ENCODE results near the gene GGCX. TPM values are rescaled to one million over a fixed set of nuclear protein-coding genes. Genes with fewer than 3 reads are reported as not detected.

GGCX gene
- total and polyA plus RNA-seq, 2 of the 13 experiments (the other 11 are each of a cell fraction or from before 2014, with no cell fraction given), result 72.5 to 103 TPM

DNA sequence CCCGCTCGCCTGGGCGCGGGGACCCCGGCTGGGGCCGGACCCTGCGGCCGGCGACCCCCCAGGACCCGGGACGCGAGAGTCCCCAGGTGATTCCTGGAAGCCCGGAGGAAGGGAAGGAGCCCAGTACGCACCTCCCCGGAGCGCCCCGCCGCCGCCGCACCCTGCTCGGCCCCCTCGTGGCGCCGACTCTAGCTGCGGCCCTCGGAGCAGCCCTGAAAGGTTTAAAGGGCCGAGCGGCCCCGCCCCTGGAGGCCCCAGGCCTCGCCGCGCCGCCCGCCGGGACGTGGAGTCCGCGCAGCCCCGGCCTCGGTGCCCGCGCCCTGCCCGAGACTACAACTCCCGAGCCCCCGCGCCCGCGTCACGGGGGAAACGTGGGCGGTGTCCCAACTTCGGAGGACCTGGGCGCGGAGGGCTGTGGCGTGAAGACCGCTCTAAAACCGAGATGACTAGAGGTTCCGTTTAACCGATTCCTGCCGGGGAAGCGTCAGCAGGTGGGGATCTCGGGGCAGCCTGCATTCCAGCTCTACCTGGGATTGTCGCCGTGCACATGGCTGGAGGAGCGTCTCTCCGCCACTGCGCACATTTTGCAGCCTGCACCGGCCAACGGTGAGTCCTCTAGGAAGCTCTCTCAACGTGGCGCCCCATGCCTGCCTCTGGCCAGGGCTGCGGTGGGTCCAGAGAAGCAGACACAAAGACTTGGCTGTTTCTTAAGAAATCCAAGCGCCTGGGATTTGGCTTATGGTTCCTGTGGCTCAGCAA, 41.4 kb upstream of the GGCX start, which contains the start of gene TMEM150A (continued):
- TF ChIP-seq, protein P1, sequence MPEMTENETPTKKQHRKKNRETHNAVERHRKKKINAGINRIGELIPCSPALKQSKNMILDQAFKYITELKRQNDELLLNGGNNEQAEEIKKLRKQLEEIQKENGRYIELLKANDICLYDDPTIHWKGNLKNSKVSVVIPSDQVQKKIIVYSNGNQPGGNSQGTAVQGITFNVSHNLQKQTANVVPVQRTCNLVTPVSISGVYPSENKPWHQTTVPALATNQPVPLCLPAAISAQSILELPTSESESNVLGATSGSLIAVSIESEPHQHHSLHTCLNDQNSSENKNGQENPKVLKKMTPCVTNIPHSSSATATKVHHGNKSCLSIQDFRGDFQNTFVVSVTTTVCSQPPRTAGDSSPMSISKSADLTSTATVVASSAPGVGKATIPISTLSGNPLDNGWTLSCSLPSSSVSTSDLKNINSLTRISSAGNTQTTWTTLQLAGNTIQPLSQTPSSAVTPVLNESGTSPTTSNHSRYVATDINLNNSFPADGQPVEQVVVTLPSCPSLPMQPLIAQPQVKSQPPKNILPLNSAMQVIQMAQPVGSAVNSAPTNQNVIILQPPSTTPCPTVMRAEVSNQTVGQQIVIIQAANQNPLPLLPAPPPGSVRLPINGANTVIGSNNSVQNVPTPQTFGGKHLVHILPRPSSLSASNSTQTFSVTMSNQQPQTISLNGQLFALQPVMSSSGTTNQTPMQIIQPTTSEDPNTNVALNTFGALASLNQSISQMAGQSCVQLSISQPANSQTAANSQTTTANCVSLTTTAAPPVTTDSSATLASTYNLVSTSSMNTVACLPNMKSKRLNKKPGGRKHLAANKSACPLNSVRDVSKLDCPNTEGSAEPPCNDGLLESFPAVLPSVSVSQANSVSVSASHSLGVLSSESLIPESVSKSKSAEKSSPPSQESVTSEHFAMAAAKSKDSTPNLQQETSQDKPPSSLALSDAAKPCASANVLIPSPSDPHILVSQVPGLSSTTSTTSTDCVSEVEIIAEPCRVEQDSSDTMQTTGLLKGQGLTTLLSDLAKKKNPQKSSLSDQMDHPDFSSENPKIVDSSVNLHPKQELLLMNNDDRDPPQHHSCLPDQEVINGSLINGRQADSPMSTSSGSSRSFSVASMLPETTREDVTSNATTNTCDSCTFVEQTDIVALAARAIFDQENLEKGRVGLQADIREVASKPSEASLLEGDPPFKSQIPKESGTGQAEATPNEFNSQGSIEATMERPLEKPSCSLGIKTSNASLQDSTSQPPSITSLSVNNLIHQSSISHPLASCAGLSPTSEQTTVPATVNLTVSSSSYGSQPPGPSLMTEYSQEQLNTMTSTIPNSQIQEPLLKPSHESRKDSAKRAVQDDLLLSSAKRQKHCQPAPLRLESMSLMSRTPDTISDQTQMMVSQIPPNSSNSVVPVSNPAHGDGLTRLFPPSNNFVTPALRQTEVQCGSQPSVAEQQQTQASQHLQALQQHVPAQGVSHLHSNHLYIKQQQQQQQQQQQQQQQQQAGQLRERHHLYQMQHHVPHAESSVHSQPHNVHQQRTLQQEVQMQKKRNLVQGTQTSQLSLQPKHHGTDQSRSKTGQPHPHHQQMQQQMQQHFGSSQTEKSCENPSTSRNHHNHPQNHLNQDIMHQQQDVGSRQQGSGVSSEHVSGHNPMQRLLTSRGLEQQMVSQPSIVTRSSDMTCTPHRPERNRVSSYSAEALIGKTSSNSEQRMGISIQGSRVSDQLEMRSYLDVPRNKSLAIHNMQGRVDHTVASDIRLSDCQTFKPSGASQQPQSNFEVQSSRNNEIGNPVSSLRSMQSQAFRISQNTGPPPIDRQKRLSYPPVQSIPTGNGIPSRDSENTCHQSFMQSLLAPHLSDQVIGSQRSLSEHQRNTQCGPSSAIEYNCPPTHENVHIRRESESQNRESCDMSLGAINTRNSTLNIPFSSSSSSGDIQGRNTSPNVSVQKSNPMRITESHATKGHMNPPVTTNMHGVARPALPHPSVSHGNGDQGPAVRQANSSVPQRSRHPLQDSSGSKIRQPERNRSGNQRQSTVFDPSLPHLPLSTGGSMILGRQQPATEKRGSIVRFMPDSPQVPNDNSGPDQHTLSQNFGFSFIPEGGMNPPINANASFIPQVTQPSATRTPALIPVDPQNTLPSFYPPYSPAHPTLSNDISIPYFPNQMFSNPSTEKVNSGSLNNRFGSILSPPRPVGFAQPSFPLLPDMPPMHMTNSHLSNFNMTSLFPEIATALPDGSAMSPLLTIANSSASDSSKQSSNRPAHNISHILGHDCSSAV (CRISPR knock-in tag; IDR thresholded peaks at IDR 0.05; ENCODE audit: borderline replicate concordance), result no peak
- TF ChIP-seq, protein P2, sequence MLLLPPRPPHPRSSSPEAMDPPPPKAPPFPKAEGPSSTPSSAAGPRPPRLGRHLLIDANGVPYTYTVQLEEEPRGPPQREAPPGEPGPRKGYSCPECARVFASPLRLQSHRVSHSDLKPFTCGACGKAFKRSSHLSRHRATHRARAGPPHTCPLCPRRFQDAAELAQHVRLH (CRISPR knock-in tag; IDR thresholded peaks at IDR 0.05; ENCODE audit: borderline replicate concordance, low read depth), result peak; percentile 58; the same call in 1 of the 2 replicates
- TF ChIP-seq LCORL (IDR thresholded peaks at IDR 0.05) (no peak), LCORL (CRISPR knock-in tag; IDR thresholded peaks at IDR 0.05) (no peak), ZNF101 (CRISPR knock-in tag; IDR thresholded peaks at IDR 0.05; ENCODE audit: borderline replicate concordance, low read depth) (no peak), MEIS1 (CRISPR knock-in tag; IDR thresholded peaks at IDR 0.05; ENCODE audit: borderline replicate concordance) (no peak), HIVEP1 (CRISPR knock-in tag; IDR thresholded peaks at IDR 0.05) (peak; percentile 85), ZSCAN20 (CRISPR knock-in tag; IDR thresholded peaks at IDR 0.05; ENCODE audit: borderline replicate concordance) (peak; percentile 81; the same call in 1 of the 2 replicates), ZNF547 (CRISPR knock-in tag; IDR thresholded peaks at IDR 0.05) (peak; percentile 55; the same call in 1 of the 2 replicates), SCMH1 (CRISPR knock-in tag; IDR thresholded peaks at IDR 0.05; ENCODE audit: borderline replicate concordance) (no peak), ZFX (CRISPR knock-in tag; IDR thresholded peaks at IDR 0.05; ENCODE audit: low read depth) (peak; percentile 90), MXI1 (IDR thresholded peaks at IDR 0.05; ENCODE audit: borderline replicate concordance, low read depth, low read length) (peak; percentile 87)
- TF ChIP-seq, protein P3, sequence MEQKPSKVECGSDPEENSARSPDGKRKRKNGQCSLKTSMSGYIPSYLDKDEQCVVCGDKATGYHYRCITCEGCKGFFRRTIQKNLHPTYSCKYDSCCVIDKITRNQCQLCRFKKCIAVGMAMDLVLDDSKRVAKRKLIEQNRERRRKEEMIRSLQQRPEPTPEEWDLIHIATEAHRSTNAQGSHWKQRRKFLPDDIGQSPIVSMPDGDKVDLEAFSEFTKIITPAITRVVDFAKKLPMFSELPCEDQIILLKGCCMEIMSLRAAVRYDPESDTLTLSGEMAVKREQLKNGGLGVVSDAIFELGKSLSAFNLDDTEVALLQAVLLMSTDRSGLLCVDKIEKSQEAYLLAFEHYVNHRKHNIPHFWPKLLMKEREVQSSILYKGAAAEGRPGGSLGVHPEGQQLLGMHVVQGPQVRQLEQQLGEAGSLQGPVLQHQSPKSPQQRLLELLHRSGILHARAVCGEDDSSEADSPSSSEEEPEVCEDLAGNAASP (CRISPR knock-in tag; IDR thresholded peaks at IDR 0.05; ENCODE audit: borderline replicate concordance), result peak; percentile 10; the same call in 1 of the 2 replicates
- TF ChIP-seq, protein P4, sequence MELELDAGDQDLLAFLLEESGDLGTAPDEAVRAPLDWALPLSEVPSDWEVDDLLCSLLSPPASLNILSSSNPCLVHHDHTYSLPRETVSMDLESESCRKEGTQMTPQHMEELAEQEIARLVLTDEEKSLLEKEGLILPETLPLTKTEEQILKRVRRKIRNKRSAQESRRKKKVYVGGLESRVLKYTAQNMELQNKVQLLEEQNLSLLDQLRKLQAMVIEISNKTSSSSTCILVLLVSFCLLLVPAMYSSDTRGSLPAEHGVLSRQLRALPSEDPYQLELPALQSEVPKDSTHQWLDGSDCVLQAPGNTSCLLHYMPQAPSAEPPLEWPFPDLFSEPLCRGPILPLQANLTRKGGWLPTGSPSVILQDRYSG (CRISPR knock-in tag; IDR thresholded peaks at IDR 0.05), result no peak; the same call in 1 of the 2 replicates
- TF ChIP-seq, protein P5, sequence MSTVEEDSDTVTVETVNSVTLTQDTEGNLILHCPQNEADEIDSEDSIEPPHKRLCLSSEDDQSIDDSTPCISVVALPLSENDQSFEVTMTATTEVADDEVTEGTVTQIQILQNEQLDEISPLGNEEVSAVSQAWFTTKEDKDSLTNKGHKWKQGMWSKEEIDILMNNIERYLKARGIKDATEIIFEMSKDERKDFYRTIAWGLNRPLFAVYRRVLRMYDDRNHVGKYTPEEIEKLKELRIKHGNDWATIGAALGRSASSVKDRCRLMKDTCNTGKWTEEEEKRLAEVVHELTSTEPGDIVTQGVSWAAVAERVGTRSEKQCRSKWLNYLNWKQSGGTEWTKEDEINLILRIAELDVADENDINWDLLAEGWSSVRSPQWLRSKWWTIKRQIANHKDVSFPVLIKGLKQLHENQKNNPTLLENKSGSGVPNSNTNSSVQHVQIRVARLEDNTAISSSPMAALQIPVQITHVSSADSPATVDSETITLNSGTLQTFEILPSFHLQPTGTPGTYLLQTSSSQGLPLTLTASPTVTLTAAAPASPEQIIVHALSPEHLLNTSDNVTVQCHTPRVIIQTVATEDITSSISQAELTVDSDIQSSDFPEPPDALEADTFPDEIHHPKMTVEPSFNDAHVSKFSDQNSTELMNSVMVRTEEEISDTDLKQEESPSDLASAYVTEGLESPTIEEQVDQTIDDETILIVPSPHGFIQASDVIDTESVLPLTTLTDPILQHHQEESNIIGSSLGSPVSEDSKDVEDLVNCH (CRISPR knock-in tag; IDR thresholded peaks at IDR 0.05), result no peak

Data from HepG2 (cell line).